Fibroblast of the conjunctiva (primary cell): ENCODE data around the gene DACT3.

Experiments used
- DNase-seq: peaks from one replicate; pipeline ENCODE4 v3.0.0-alpha.2; 2010; ENCODE audit warnings: low read depth

DACT3 gene, protein sequence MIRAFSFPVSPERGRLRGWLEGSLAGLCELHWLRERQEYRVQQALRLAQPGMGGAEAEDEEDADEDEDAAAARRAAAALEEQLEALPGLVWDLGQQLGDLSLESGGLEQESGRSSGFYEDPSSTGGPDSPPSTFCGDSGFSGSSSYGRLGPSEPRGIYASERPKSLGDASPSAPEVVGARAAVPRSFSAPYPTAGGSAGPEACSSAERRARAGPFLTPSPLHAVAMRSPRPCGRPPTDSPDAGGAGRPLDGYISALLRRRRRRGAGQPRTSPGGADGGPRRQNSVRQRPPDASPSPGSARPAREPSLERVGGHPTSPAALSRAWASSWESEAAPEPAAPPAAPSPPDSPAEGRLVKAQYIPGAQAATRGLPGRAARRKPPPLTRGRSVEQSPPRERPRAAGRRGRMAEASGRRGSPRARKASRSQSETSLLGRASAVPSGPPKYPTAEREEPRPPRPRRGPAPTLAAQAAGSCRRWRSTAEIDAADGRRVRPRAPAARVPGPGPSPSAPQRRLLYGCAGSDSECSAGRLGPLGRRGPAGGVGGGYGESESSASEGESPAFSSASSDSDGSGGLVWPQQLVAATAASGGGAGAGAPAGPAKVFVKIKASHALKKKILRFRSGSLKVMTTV

DNA sequence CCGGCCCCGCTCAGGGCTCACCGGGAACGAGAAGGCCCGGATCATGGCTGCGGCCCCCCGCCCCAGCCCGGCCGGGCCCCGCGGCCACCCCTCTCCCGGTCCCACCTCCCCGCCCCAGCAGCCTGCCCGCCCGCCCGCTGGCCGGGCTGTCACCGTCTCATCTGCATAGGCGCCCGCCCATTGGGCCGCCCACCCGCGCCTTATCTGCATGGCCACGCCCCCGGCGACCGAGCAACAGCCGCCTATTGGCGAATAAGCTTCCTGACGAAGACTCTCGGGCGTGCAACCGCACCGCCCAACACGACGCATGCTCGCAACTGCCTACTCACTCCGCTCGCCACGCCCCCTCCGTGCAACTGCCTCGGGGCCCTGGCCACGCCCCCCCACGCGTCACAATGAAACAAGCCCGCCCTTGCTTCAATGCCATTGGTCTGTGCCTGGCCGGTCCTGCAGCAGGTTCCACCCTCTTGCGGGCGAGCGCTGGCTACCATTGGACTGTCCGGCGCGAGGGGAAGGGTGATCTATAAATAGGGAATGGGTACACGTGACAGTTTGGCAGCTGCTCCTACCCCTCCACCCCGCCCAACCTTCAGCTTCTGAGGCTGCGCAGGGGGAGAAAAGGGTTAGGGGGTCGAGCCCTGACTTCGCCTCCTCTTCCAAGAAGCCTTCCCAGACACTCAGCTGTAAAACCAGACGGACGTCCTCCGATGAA lies at the start of gene DACT3:
TSS of gene DACT3 (minus strand) at position 163 of the 712 bp plus-strand sequence. CDS start at position 45, 118 bp downstream.
- DNase-seq = peak; percentile 100

DNA sequence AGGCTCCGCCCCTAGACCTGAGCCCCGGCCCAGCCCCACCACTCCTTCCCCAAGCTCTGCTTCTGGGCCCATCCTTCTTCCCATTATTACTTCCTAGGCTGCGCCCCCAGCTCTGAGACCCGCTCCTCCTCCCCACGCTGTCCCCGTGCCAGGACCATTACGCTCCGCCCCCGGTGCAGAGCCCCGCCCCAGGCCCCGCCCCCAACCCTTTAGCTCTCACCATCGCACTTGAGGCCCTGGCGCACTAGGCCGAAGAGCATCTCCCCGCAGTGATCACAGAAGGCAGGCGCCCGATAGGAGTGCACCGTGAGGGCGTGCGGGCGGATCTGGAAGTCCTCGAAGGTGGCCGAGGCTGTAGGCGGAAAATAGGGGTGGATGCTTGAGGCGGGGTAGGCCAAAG lies 49.7 kb upstream of the DACT3 start:
- no peak for DNase-seq

DNA sequence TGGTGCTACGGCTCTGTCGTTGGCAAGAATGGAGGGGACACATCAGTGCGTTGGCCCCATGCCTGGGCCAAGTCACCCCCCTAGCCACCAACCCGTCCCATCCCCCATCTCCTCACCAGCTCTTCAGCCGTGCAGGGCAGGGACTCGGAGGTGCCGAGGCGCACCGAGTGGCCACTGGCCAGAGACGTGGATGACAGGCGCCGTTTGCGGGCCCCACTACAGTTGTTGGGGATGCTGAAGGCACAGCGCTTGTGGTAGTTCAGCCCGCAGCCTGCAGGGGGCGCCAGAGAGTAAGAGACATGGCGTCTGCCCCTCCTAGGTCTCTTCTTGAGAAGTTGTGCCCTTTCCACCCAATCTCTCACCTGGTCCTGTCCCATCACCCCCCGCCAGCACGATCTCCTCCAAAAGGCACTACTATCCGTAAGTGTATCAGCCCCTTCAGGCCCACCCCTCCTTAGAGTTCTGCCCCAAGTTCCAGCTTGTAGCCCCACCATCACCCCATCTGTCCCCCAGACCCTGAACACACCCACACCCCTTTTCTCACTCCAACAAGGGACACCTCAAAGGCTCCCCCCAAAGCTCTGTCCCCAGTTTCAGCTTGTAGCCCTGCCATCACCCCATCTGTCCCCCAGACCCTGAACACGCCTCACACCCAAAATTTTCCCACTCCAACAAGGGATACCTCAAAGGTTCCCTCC lies 43.5 kb upstream of the DACT3 start:
- DNase-seq = no peak

DNA sequence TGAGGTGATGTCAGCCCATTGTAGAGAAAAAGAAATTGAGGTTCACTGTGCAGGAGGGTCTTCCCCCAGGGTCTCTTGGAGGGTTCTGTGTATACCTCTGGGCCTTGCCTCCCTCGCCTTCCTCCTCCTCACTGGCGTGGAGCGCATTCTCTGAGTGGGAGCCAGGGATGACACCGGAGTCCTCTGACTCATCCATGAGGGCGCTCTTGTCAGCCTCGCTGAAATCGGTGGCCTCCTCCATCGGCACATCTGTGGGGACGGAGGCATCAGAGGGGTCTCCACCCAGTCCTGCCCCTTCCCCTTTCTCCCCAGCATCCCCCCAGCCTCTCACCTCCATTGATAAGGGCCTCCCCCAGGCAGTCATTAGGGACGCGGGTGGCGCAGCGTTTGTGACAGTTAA lies 39.7 kb upstream of the DACT3 start:
- DNase-seq = no peak

DNA sequence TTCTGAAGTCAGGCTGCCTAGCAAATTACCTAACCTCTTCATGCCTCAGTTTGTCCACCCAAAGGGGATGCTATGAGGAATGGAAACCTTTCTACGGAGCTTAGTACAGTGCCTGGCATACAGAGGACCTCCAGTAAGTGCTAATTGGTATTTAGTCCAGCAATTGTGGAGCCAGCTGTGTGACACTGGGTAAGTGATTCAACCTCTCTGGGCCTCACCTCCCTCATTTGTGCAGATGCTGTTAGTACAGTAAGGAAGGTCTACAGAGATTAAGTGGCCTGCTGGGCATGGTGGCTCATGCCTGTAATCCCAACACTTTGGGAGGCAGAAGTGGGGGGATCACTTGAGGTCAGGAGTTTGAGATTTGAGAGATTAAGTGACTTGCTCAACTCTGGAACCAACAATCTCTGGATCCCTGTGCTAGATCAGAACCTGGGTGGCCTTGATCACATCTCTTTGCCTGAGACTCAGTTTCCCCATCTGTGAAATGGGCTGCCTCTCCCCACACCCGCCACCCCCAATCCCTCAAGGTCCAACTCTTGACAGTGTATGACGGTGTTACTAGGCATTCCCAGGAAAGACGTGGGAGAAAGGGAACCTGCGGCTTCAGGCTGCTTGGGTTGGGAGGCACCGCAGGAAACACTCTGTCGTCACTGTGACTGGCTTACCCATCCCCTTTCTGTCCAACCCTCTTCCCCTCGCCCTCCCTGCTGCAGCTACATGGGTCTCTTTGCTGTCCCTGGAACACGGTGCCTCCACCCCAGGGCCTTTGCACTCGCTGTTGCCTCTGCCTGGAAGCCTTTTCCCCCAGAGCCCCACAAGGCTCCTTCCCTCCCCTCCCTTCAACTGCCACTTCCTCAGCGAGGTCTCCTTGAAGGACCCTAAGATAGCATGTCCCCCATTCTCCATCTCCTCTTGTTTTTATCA lies 37.7 kb upstream of the DACT3 start:
- no peak for DNase-seq

DNA sequence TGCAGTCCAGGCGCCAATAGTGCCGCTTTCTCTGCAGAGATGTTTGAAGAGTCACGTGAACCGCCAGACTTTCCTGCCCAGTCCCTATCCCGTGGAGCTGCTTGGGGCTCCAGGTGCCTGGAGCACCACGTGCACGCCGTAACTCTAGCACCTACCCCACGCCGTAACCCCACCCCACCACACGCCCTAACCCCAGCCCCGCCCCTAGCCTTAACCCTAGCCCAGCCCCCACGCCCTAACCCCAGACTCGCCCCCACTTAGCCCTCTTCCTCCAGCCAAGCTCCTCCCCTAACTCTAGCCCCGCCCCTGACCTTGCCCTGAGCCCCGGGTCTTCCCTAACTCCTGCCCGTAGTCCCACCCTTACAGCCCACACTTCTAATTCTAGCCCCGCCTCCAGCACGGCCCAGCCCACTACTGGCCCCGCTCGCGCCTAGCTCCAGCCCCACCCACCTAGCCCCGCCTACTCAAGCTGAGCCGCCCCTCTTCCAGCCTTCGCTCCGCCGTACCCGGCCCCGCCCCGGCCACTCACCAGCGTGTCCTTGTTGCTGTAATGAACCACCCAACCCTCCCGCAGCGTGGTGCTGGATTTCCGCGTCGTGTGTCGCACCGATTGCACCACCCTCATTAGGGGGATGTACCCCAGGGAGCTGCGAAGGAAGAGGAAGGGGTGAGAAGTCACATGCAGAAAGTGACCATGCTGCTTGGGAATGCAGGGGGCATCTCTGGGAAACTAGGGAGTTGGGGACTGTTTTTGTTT lies 36.4 kb upstream of the DACT3 start:
- DNase-seq = peak; percentile 66

DNA sequence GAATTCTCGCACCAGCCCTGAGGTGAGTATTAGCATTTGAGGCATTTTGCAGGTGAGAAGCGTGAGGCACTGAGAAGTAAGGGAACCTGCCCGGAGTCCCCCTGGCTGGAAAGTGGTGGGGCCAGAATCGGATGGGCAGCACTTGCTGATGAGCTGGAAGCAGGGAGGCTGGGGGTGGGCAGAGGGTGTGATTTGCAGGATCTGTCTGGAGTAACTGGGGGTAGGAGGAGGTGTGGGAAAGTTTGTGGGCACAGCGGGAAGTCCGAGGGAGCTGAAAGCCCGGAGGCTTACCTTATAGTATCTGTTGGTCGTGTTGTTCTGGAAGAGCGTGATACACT lies 35.9 kb upstream of the DACT3 start:
- DNase-seq = no peak

DNA sequence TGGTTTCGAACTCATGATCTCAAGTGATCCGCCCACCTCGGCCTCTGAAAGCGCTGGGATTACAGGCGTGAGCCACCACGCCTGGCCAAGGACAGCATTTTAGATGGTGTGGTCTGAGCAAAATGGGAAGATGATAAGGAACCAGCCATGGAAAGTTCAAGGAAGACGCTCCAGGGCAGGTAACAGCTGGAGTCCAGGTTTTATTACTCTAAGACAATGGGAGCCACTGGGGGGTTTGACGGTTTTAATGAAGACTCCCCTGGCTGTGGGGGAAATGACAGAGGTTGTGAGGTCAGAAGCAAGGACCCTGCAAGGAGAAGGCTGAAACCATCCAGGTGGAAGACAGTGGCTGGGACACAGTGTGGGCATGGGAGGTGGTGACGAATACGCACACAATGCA lies 35.1 kb upstream of the DACT3 start:
- DNase-seq = no peak

DNA sequence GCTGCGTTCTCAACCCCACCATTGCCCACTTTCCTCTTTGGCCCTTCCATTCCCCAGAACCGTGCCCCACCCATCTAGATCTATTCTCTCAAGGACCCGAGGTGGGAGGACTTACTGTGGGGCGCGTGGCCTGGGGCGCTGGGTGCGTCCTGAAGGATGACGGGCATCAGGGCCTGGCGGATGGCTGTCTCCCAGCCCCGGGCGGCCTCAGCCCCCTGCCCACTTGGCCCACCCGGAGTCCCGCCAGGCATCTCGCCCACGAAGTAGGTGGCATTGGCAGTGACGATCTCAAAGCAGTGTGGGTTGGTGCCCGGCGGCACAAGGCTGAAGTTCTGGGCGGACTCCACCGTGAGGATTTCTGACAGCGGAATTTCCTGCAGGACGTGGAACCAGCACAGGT lies 32.8 kb upstream of the DACT3 start:
- no peak for DNase-seq

DNA sequence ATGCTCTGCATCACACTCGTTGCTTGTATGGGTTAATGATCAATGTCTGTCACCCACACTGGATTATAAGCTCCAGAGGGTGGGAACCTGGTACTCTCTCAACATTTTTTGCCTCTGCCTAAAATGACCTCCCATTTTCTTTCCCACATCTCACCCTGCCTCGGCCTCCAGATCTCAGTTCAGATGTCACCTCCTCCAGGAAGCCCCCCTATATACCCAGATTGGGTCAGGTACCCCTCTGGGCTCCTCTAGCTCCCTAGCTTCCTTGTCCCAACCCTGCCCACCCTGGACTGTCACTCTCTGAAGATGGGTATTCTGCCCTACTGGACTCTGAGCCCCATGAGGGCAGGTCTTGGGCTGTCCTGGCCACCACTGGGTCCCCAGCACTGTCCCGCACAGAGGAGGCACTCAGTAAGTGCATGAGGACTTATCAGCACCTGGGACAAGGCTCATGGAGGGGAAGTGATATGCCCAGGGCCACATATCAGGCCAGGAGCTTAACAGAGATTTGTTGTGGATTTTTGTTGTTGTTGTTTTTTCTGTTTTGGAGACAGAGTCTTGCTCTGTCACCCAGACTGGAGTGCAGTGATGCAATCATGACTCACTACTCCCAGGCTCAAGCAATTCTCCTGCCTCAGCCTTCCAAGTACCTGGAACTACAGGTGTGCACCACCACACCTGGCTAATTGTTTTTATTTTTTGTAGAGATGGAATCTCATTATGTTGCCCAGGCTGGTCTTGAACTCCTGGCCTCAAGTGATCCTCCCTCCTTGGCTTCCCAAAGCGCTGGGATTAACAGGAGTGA lies 32.1 kb upstream of the DACT3 start:
- DNase-seq = no peak

DNA sequence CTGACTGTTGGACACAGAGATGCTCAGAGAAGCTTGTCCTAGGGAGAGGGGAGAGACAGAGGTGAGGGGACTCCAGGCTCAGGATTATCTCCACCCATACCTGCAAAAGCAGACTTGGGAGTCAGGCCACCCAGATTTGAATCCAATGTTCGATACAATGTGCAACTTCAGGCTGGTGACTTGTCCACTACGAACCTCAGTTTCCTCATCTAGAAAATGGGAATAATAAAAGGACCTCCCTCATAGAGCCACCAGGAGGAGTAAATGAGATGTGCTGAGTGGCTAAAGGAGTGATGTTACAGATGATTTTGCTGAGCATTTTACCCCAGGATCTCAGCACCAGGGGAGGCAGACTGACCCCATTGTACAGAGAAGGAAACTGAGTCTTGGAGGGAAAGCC lies 31.0 kb upstream of the DACT3 start:
- DNase-seq = no peak

DNA sequence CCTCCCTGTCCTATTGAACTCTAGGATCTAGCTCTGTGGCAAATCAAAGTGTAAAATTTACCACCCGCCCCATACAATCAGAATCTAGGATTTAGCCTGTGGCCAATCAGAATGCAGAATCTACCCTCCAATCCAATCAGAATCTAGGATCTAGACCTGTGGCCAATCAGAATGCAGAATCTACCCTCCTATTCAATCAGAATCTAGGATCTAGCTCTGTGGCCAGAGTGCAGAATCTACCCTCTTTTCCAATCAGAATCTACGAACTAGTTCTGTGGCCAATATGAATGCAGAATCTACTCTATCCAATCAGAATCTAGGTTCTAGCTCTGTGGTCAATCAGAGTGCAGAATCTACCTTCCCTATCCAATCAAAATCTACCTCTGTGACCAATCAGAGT lies 30.1 kb upstream of the DACT3 start:
- no peak for DNase-seq

DNA sequence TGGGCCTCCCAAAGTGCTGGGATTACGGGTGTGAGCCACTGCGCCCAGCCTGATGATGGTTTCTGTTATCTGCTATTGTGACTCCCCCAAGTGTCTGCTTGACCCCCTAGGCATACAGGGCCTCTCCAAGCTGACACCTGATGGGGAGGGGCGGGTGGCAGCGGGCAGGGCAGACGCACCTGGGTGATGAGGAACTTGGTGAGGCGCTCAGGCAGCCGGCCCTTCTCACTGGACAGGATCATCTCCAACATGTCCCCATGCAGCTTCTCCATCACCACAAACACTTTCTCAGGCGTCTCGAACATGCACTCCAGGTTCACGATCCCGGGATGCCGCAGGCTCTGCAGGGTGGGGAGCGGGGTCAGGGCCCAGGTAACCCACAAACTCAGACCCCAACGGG lies 28.4 kb upstream of the DACT3 start:
- no peak for DNase-seq

DNA sequence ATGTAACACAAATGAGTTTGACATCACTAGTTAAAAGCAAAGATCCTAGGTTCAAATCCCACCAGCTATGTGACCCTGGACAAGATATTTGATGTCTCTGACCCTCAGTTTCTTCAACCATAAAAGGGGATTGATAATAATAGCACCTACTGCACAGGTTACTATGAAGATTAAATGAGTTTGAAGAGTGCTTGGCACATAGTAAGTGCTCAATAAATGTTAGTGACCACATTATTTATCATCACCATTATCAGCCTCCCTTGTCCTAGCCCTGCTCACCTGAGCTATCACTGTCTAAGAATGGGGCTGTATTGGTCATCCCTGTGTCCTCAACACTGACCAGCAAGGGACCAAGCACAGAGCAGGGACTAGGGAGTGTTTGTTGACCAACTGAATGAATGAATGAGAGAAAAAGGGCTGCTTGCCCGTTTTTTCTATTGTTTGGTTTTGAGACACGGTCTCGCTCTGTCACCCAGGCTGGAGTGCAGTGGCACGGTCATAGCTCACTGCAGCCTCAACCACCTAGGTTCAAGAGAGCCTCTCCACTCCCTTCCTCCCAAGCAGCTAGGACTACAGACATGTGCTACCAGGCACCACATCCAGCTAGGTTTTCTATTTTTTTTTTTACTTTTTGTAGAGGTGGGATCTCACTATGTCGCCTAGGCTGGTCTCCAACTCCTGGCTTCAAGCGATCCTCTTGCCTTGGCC lies 26.6 kb upstream of the DACT3 start:
- no peak for DNase-seq

DNA sequence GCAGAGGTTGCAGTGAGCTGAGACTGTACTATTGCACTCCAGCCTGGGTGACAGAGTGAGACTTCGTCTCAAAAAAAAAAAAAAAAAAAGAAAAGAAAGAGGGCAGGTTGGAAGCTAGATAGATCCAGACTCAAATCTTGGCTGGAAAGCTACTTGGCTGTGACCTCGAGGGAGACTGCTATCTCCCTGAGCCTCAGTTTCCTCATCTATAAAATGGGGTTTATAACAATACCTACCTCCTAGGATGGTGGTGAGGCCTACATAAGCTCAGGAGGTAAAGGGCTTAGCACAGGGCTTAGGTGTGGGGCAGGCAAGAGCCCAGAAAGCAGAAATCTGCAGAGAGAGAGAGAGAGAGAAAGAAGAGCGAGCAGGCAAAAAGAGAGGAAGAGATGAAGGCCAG lies 24.2 kb upstream of the DACT3 start:
- DNase-seq = no peak

DNA sequence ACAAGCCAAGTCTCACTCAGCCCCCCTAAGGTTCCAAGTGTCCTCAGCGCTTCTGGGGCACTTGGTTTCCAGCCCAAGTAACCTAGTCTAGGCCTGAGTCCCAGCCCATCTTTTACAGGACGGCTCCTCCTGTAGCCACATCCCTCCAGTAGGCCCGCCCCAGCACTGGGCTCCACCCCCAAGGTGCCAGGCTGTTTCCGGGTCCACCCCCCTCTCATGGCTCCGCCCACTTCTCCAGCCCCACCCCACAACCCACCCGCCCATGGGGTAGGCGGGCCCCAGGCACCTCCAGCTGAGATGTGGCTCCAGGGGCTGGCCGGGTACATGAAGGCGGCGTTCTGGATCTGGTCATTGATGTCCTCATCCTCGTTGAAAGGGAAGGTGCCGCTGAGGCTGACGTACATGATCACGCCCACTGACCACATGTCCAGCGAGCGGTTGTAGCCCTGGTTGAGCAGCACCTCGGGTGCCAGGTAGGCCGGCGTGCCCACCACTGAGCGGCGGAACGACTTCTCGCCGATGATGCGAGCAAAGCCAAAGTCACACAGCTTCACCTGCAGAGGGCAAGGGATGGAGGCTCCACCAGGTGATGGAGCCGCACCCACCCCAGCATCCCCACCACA lies 17.2 kb upstream of the DACT3 start:
- no peak for DNase-seq

DNA sequence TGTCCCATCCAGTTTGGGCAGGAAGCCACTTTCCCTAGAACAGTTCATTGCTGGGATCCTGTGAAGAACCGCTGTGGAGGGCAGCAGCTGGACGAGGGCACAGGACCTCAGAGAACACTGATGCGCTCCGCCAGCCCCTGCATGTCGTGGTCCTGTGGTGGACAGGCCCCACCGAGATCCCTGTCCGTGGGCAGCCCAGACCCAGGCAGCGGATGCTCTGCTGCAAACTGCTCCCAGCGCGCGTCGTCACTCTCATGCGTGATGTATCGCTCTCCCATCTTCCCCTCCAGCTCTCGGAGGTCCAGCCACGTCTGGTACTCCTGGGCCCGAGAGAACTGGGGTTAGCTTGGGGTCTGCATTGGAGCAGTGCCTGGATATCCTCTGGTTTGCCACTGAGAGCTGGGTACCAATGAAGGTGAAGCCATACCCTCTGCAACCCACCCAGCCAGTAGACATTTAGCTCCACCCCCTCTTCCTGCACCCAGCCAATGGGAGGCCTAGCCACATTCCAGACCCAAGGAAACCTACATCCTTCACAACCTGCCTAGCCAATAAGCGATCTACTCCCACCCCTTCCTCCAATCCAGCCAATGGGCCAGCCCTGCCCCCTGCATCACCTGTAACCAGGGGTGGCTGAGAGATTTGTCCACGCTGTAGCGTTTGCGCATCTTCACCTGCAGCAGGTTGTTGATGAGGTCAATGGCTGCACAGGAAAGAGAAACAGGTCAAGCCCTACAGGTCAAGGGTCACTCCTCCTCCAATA lies 13.6 kb upstream of the DACT3 start:
- DNase-seq = no peak

DNA sequence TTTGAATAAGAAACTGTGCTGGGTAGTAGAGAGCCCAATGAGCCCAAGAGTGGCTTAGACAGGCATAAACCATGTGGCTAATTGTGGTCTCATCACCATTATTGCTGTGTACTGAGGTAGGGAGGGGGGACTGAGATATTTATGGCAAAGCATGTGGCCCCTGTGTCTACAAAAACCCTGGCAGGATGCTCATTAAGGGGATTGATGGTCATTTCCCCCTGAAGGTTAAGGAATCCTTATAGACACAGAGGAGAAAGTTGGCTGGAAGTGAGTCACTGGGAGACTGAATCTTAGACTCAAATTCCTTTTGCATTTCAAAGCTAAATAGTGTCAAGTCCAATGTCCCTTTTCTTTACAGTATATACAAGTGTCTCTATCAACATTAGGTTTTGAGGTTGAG lies 9.8 kb upstream of the DACT3 start:
- no peak for DNase-seq
